DLD1 (cell line): ENCODE results near the gene PPP2R3C.
"Not testable (repeated sequence)": the region's sequence is repeated elsewhere in the genome, so short reads cannot be mapped to it uniquely, and the experiment has no call there.

Experiments
- in situ Hi-C: cut with HindIII; loops from 2 replicates; pipeline ENCODE4 v1.10.0; 2017; ENCODE audit warnings: low sequenced_read_pairs

The PPP2R3C gene

DNA sequence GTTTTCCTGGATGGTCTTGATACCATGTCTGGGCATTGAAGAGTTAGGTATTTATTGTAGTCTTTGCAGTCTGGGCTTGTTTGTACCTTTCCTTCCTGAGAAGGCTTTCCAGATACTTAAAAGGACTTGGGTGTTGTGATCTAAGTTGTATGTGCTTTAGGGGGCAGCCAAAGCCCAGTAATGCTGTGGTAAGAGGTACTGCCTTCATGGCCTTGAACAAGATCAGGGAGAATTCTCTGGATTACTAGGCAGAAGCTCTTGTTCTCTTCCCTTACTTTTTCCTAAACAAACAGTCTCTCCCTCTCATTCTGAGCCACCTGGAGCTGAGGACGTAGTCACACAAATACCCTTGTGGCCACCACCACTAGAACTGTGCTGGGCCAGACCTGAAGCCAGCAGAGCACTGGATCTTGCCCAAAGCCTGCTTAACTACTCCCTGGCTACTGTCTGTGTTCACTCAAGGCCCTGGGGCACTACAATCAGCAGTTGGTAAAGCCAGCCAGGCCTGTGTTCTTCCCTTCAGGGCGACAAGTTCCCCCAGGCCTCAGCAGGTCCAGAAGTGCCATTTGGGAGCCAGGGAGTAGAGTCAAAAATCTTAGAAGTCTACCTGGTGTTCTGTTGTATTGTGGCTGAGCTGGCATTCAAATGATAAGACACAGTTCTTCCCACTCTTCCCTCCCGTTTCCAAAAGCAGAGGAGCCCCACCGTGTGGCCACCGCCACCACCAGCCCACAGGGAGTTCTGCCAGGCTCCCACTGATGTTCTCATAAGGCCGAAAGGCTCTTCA, 11.9 kb upstream of the PPP2R3C start:
- in situ Hi-C loops, result no loop called here

DNA sequence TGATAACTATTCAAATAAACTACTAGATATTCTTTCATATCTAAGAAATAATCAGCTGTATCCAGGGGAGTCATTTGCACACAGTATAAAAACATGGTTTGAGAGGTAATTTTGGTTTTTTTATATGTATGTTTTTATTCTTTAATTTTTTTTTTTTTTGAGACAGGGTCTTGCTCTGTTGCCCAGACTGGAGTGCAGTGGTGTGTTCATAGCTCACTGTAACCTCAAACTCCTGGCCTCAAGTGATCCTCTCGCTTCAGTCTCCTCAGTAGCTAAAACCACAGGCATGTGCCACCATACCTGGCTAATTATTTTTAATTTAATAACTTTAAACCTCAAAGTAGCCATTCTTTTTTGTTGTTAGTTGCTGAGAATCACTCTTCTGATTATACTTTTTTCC, 2.3 kb upstream of the PPP2R3C start:
- in situ Hi-C loops, result no loop called here

DNA sequence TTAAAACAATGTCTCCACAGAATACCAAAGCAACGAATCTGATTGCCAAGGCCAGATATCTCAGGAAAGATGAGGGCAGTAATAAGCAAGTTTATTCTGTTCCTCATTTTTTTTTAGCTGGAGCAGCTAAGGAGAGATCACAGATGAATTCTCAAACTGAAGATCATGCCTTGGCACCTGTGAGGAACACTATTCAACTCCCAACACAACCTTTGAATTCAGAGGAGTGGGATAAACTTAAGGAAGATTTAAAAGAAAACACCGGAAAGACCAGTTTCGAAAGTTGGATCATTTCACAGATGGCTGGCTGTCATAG, 1.6 kb upstream of the PPP2R3C start:
- in situ Hi-C loops, result no loop called here

DNA sequence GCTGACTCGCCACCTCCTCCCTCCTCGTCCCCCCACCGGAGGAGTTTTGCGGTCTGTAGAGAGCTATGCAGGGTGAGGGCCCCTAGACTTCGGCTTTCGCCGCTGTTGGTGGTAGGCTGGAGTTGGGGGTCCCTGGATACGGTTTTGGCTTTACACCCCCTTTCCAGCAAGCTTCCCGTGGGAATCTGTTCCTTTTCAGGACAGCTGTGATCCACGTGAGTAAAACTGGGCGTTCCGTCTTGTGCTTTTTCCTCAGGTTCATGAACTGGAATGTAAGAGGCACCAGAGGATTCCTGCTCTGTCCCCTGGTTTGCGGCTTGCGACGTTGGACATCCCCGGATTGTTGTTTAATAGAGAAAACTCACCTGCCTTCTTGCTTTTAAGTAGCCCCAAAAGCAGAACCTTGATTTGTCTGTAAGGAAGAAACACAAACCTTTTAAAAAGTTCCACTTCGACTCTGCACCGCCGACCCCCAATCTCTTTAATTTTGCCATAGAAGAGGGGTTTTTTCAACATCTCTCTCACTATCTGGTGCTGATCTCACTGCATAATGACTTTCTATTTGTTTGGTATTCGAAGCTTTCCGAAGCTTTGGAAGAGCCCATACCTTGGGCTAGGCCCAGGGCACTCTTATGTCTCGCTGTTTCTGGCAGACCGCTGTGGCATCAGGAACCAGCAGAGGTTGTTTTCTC, 1.1 kb upstream of the PPP2R3C start:
- in situ Hi-C loops, result no loop called here

DNA sequence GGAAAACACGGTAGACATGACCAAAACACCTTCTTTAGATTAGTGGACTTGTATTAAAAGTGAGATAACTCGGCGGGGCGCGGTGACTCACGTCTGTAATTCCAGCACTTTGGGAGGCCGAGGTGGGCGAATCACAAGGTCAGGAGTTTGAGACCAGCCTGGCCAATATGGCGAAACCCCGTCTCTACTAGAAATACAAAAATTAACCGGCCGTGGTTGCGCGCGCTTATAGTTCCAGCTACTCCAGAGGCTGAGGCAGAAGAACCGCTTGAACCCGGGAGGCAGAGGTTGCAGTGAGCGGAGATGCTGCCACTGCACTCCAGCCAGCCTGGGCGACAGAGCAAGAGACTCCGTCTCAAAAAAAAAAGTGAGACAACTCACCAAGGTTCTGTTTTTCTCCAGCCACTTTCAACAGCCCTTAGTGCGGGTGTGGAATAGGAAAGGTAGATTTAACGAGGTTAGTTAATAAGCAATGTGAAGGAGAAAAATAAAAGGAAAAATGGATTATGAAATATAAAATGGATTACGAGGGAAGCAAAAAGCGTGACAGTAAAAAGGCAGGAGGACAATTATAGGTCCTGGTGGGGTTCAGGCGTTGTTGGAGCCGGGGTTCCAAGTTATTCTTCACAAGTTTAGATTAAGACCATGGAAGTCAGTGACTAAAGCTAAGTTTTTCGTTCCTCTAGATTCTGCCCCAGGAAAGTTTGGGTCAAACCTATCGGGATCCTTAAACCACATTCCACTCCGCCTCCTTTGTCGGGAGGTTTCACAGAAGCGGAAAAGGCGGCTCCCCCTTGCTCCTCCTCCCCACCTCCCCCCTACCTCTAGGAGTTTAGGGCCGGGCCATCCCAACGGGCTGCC, 534 bp downstream of the PPP2R3C start:
- in situ Hi-C loops, result no loop called here

DNA sequence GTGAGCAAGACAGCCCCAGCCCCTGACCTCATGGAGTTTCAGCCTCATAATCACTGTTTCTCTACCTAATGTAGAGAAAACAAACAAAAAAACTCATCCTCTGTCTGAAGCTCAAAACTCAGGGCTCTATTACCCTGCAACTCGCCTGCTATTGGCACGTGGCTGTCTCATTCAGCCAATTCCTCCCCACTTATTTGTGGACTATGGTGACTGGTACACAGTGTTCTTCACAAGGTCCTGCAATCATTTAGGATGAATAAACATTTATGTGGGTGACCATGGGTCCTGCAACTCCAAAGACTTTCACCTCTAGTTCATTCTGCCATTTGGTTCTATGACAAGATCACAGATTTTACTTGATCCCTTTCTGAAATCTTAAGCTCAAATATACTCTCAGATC, 4.7 kb downstream of the PPP2R3C start:
- in situ Hi-C loops, result no loop called here

DNA sequence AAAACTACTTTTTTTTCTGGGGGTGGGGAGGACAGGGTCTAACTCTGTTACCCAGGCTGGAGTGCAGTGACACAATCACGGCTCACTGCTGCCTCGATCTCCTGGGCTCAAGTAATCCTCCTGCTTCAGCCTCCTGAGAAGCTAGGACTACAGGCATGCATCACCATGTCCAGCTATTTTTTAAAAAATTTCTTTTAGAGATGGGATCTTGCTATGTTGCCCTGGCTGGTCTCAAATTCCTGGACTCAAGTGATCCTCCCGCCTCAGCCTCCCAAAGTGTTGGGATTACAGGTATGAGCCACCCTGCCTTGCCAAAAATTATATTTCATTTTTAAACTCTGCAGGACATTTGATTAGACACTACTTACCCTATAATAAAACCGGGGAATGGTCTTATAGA, 5.5 kb downstream of the PPP2R3C start:
- in situ Hi-C loops, result no loop called here

DNA sequence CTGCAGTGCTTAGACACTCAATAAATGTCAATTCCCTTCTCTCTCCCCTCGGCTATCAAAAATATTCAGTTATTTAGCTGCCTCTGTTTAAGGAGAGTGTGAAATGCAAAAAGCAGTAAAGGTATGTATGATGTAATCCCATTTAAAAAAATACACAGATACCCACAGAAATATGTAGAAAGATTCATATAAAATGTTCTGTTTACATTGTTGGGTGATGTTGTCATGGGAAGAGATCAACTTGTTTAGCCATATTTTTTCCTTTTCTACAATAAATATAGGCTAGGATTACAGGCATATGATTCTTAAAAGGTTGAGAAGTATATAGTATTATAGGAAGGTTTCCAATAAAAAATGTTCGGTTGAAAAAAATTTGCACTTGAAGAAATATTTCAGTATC, 7.8 kb downstream of the PPP2R3C start:
- in situ Hi-C loops, result no loop called here

DNA sequence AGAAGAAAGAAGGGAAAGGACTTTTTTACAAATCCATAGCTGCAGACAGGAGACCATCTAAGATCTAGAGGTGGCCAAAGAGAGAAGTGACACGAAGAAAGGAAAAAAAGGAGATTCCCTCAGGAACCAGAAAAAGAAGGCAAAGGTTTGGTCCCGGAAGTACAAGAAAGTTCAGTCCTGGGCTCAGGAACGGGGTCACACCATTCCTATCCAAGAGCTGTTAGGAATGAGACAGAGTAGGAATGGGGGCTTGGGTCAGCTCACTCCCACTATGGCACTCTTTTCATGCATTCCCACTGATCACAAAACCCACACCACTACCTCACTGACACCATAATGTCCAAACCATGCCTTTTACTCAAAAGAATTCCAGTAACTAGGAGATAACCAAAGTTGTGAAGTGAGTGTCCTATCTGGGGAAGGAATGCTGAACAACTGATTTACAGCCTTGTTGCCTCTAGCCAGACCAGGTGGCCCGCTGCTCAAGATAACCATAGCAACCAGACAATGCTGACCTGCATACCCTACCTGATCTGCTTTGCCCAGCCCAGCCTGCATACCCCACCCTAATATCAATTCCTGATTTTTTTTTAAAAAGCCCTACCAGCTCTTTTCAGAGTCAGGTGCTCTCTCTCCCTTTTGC, 8.4 kb downstream of the PPP2R3C start:
- in situ Hi-C loops, result no loop called here

DNA sequence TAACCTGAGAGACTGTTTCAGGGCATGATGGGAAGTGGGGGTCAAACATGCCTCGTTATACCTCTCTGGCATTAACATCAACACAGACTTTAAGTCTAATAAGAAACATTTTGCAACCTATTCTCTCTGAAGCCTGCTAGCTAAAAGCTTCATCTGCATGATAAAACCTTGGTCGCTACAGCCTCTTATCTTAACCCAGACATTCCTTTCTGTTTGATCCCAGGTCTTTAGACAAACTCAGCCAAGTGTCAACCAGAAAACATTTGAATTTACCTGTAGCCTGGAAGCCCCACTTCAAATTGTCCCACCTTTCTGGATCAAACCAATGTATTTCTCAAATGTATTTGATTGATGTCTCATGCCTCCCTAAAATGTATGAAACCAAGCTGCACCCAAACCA, 9.1 kb downstream of the PPP2R3C start:
- in situ Hi-C loops, result no loop called here

DNA sequence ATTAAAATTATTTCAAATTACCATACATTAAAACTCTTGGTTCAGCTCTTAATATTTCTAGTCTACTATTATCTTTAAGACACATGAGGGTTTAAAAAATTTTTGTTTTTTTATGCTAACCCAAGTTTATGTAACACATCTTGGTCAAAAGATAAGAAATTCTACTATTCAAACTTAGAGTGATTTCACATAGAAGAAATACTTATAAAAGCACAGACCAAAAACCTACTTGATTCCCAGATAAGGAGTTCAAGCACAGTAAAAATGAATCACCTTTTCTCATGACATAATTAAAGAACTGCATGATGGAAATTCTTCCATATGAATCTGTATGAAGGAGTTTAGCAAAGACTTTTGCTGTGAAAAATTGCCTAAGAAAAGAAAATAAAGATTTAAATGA, 13.9 kb downstream of the PPP2R3C start:
- in situ Hi-C loops, result no loop called here

DNA sequence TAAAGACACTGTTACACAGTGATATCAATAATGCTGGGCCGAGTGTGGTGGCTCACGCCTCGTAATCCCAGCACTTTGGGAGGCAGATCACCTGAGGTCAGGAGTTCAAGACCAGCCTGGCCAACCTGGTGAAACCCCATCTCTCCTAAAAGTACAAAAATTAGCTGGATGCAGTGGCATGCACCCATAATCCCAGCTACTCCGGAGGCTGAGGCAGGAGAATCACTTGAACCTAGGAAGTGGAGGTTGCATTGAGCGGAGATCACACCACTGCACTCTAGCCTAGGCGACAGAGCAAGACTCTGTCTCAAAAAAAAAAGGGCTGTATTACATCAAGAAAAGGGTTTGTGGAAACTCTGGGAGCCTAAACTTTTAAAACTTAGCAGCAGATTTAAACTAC, 27.1 kb downstream of the PPP2R3C start:
- in situ Hi-C loops, result not testable (repeated sequence)

DNA sequence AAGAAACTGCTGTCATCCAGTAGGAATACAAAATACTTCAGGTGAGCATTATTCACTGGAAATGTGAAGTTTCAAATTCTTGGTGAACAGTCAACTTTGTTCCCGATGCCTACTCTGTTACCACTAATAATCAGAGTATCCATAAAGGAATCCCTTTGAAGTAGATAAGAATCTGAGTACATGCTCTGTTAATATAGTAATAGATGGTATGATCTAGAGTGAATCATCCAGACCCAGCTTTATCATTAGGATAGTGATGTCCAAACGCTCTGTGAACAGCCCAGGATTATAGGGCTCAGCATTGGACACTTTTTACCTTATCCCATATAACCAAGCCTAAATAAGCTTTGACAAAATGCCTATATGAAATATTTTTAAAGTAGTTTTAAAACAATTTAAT, 33.3 kb downstream of the PPP2R3C start:
- in situ Hi-C loops, result no loop called here

DNA sequence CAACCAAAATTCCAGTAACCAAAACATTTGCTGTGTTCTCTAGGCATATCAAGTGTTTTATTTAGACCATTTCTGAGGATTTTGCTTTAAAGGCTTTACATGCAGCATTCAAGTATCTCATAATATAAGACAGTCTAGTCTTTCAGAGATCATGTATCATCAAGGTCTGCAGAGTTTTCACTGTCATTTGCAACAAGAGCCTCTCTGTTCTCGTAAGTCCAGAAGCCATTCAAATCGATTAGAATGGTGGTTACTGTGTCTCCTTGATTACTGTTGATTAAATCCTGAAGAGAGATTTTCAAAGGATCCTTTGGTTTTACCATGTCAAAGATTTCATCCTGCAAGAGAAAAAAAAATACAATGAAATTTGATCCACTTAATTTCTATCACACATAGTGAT, 36.3 kb downstream of the PPP2R3C start:
- in situ Hi-C loops, result no loop called here

DNA sequence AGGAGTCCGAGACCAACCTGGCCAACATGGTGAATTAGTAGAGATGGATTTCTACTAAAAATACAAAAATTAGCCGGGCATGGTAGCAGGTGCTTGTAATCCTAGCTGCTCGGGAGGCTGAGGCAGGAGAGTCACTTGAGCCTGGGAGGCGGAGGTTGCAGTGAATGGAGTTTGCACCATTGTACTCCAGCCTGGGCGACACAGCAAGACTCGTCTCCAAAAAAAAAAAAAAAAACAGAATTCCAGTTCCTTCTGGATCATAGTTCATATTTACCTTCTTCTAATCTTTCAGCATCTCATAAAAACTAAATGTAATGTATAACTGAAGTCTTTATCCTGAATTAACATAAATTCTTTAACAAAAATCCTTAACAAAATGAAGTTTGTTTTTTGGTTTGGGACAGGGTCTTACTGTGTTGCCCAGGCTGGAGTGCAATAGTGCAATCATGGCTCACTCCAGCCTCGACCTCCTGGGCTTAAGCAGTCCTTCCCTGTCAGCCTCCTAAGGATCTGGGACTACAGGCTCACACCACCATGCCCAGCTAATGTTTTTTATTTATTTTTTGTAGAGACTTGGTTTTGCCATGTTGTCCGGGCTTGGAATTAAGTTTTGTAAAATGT, 38.1 kb downstream of the PPP2R3C start:
- in situ Hi-C loops, result no loop called here

DNA sequence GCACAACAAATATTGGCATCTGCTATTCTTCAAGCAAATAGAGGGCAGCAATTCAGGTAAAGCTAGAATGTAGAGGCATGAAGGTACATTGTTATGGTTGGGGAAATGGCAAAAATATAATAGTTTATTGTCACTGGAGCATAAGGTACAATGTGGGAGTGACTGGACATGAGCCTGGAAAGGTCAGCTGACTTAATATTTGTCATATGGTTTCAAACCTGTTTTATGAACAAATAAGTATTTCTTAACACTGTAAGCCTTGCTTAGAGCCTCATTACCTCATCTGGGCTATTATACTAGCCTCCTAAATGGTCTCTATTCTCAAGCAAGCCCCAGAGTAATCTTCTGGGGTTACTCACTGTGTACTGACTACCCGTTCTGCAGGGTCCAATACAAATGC, 42.0 kb downstream of the PPP2R3C start:
- in situ Hi-C loops, result no loop called here

DNA sequence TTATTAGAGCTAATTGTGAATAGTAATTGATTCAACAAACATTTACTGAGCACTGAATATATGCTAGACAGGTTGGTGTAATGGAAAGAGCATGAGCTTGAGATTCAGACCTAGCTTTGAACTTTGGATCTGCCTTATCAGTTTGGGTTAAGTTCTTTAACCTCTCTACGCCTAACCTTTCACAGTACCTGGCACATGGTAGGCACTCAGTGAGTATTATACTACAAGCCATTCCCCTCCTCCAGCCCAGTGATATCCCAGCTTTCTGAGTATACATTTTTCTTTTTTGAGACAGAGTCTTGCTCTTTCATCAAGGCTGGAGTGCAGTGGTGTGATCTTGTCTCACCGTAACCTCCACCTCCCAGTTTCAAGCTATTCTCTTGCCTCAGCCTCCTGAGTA, 43.7 kb downstream of the PPP2R3C start:
- in situ Hi-C loops, result no loop called here

DNA sequence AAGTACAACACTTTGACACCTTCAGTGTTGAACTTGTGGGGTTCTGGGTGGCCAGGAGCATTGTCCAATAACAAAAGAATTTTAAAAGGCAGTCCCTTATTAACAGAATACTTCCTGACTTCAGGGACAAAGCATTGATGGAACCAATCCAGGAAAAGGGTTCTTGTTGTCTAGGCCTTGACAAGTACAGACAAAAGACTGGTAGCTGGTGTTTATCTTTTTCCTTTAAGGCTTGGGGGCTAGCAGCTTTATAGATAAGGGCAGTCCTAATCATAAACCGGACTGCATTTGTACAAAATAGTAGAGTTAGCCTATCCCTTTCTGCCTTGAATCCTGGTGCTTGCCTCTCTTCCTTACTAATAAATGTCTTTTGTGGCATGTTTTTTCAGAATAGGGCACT, 48.3 kb downstream of the PPP2R3C start:
- in situ Hi-C loops, result no loop called here

DNA sequence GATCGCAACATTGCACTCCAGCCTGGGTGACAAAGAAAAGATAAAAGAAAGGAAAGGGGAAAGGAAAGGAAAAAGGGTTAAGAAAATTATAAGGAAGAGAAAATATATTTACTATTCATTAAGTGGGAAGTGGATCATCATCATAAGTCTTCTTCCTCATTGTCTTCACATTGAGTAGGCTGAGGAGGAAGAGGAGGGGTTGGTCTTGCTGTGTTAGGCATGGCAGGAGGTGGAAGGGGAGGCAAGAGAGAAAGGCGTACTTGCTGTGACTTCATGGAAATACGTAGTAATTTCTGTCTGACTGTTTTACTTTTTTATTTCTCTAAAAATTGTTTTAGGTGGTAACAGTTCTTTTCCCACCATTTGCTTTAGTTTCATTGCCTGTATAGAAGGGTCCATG, 49.6 kb downstream of the PPP2R3C start:
- in situ Hi-C loops, result no loop called here

DNA sequence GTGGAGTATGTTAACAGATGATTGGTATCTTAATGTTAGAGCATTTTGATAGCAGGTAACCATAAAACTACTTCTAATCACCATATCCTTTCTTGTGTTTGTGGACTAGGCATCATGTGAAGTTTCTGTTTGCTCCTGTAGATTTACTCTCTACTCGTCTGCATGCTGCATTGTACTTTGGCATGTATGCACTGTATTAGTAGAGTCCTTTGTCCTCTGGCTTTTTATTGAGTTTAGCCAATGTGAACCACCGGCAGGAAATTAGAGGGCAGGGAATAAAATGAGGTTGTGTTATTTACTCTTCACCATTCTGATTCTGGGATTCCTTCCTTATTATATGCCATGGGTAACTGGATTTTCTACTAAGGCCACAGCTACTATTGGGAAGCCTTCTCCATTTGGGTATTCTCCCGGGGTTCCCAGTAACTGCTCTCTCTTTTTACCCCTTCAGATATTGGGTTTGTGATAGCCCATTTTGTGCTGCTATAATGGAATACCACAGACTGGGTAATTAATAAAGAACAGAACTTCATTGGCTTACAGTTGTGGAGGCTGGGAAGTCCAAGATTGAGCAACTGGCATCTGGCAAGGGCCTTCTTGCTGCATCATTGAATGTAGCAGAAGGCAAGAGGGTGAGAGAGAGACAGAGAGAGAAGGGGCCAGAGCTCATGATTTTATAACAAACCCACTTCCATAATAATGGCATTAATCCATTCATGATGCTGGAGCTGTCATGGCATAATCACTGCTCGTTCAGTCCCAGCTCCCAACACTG, 53.4 kb downstream of the PPP2R3C start:
- in situ Hi-C loops, result no loop called here
